ENCODE results near the gene ATR.
"Not testable (repeated sequence)": the region's sequence is repeated elsewhere in the genome, so short reads cannot be mapped to it uniquely, and the experiment has no call there.

Gene ATR

GRCh38 chr3:142447852-142448823 is 130.4 kb downstream of the ATR start, which contains the start of gene XRN1:
Gene XRN1, minus strand, starts transcription at chr3:142448037. Its CDS starts 93 bp downstream, at chr3:142447944.
- peak; percentile 95 for DNase-seq (ENCODE audit: low spot score)

DNA sequence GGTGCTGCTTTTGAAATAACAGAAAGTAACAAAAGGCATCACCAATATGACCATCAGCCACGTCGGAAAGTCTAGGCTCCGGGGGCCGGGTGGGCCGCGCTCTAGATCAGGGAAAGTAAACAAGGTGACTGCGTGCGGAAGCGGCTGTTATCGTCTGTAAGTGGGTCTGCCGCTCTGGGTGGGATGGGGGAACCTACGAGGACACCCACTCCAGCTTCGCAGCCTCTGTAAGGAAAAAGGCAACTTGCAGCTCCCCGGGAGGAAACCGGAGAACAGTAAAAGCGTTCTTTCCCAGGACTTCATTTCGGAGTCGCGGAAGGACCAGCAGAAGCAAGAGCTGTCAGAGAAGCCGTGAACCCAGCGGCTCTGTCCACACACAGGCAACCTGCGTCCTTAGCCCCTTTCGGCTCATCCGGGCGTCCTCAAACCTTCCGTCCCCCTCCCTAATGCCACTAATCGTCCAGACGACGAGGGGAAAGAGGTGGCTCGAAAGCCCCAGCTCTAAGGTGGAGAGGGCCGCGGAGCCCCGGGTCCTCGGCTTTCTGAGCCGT is 131.2 kb downstream of the ATR start:
- DNase-seq (ENCODE audit: low spot score), result peak; percentile 12

- DNase-seq (ENCODE audit: low spot score), result peak; percentile 47
Observed at GRCh38 chr3:142445816-142446254, 132.7 kb downstream of the ATR start.

DNA sequence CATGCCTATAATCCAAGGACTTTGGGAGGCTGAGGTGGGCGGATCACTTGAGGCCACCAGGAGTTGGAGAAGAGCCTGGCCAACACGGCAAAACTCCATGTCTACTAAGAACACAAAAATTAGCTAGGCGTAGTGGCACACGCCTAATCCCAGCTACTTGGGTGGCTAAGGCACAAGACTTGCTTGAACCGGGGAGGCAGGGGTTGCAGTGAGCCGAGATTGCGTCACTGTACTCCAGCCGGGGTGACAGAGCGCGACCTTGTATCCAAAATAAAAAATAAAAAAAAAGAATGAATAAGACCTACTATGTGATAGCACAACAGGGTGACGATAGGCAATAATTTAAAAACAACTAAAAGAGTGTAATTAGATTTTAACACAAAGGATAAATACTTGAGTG is 134.2 kb downstream of the ATR start:
- no peak for DNase-seq (ENCODE audit: low spot score)

DNA sequence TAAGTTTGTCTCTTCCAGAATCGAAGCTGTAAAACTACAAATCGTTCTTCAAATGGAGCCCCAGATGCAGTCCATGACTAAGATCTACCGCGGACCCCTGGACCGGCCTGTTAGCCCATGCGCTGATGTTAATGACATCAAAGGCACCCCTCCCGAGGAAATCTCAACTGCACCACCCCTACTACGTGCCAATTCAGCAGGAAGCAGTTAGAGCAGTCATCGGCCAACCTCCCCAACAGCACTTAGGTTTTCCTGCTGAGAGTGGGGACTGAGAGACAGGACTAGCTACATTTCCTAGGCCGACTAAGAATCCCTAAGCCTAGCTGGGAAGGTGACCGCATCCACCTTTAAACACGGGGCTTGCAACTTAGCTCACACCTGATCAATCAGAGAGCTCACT is 135.5 kb downstream of the ATR start:
- DNase-seq (ENCODE audit: low spot score), result not testable (repeated sequence)

DNA sequence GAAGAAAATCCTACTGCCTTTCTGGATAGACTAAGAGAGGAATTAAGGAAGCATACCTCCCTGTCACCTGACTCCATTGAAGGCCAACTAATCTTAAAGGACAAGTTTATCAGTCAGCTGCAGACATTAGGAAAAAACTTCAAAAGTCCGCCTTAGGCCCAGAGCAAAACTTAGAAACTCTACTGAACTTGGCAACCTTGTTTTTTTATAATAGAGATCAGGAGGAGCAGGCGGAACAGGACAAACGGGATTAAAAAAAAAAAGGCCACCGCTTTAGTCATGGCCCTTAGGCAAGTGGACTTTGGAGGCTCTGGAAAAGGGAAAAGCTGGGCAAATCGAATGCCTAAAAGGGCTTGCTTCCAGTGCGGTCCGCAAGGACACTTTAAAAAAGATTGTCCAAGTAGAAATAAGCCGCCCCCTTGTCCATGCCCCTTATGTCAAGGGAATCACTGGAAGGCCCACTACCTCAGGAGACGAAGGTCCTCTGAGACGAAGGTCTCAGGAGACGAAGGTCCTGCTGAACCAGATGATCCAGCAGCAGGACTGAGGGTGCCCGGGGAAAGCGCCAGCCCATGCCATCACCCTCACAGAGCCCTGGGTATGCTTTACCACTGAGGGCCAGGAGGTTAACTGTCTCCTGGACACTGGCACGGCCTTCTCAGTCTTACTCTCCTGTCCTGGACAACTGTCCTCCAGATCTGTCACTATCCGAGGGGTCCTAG is 138.9 kb downstream of the ATR start:
- DNase-seq (ENCODE audit: low spot score), result not testable (repeated sequence)

DNA sequence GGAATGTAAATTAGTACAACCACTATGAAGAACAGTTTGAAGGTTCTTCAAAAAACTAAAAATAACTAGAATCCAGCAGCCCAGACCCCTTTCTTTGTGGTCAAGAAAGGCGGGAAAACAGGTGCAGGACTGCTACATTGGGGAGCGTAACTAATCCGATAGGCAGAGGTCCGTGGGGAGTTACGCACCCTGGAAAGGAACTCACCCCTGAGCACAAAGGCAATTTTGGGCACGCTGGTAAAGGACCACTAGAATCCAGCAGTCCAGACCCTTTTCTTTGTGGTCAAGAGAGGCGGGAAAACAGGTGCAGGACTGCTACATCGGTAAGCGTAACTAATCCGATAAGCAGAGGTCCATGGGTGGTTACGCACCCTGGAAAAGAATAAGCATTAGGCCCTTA is 140.4 kb downstream of the ATR start:
- DNase-seq (ENCODE audit: low spot score), result not testable (repeated sequence)

- no peak for DNase-seq (ENCODE audit: low spot score)
Observed at GRCh38 chr3:142436951-142437585, 141.5 kb downstream of the ATR start.

DNA sequence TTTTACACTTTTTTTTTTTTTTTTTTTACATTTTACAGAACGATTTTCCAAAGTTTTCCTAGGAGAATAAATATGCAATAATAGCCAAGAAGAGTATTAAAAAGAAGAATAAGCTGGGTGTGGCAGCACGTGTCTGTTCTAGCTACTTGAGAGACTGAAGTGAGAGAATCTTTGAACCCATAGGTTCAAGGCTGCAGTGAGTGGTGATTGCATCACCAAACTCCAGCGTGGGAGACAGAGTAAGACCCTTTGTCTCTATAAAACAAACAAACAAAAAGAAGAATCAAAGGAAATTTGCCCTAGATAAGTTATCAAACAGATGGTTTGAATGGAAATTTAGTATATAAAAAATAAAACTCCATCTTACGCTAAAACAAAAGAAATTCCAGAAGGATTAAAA is 144.0 kb downstream of the ATR start:
- no peak for DNase-seq (ENCODE audit: low spot score)

DNA sequence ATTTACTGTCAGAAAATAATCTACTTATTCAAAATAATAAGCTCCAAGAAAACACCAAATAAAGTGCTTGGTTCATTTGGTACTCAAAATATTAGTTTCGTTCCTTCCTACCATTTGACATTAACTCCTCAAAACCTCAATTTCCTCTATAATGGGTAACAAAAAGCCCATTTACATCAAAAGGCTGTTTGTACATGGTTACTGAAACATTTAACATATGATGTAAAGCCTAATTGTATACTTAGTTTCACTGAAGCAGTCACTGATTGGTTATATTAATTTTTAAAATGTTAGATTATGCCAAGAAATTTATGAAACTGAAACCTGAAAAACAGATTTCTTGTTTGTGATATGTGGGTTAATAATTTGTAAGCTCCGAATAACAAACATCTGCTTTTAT is 145.4 kb downstream of the ATR start:
- no peak for DNase-seq (ENCODE audit: low spot score)

GRCh38 chr3:142429582-142429981 is 149.0 kb downstream of the ATR start:
- DNase-seq (ENCODE audit: low spot score), result no peak

GRCh38 chr3:142424754-142425153 is 153.8 kb downstream of the ATR start:
- DNase-seq (ENCODE audit: low spot score), result no peak

DNA sequence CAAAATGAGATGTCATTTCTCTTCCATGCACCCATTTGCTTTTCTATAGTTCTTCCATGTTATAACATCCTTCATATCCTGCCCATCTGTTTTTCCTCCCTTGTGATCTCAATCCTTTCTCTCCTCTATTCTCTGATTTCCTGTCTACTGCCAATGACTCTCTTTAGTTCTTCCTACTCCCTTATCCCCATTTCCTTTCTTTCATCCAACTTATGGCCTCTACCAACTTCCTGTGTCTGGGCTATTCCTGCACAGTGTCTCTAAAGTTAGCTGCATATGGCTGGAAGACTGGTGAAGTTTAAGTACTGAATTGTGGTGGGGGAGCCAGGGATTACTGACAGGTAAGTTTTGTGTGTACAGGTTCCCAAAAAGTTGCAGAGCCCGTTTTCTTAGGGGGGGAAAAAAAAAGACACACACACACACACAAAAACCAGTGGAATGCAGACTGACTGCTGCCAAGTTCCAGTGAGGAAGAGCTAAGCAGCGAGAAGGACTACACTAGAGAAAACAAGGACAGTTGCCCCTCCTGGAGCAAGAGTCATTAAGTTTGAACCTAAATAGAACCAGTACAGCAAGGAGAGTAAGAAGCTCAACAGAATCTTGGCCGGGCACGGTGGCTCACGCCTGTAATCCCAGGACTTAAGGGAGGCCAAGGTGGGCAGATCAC is 159.5 kb downstream of the ATR start:
- no peak for DNase-seq (ENCODE audit: low spot score)

GRCh38 chr3:142417302-142417701 is 161.2 kb downstream of the ATR start:
- no peak for DNase-seq (ENCODE audit: low spot score)

GRCh38 chr3:142400537-142400936 is 178.0 kb downstream of the ATR start:
- DNase-seq (ENCODE audit: low spot score), result not testable (repeated sequence)

Data from LoVo (cell line).